Activated CD4-positive, alpha-beta T cell treated with anti-CD3 and anti-CD28 coated beads, Interleukin-2, amount 50 U/mL, for 4 hours (primary cell): ENCODE results near the gene CT55.
"Not testable (repeated sequence)": the region's sequence is repeated elsewhere in the genome, so short reads cannot be mapped to it uniquely, and the experiment has no call there.

ENCODE experiments used
- DNase-seq, 2 experiments: peaks; one replicate each; pipeline ENCODE4 v3.0.0-alpha.2; 2020

Gene CT55, protein sequence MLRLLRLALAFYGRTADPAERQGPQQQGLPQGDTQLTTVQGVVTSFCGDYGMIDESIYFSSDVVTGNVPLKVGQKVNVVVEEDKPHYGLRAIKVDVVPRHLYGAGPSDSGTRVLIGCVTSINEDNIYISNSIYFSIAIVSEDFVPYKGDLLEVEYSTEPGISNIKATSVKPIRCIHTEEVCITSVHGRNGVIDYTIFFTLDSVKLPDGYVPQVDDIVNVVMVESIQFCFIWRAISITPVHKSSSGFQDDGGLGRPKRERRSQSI

DNA sequence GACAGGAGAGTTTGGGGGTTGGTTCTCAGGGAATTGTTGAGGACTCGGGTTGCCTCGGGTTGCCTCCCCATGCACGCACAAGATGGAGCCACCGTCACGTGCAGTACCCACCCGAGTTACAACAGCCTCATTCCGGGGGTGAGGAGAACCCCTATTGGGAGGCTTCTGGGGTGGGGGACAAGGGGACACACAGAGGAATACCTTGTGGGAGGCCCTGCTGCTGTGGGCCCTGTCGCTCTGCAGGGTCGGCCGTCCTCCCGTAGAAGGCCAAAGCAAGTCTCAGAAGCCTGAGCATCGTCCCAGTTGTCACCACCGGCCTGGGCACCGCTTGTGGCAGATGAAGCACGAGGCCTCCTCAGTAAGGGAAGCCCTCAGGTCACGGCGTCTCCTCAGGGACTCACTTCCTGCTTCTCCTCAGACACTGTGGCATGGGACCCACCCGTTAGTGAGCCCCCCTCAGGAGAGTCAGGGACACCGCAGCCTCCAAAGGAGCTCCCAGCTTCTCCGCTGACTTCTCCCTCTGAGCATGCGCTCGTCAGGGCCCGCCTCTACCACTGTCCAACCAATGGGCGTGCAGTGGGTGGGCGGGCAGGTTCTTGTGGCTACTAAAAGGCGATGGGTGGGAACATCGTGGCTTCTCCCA is at the start of gene CT55:
Gene CT55, minus strand, starts transcription at position 522 of the 643 bp plus-strand sequence. Its CDS starts 227 bp downstream, at position 295.
- DNase-seq = no peak

DNA sequence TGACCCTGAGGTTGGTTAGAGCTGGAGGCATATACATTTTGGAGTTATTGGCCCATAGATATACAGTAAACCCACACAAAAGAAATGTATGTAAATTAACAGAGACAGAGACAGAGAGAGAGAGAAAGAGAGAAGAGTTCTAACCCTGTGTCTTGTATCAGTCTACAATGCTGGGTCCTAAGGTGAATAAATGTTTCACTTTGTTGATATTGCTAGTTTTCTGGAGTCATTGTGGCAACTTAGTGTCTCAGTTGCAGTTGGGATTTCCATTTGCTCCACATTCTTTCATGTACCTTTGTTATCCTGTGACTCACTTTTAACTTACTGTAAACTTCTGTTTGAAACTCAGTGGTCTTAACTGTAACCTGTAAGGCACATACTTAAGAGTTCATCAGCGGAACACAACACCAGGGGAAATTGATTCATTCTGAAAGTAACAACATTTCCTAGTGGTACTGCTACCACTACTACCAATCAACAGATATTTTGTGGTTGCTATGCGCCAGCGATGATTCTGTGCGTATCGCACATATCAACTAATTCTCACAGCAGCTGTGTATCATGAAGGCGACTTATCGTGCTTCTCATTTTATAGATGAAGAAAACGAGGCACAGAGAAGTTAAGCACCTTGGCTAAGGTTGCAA is 42.1 kb upstream of the CT55 start:
- peak in 1 of 2 experiments; percentile 4 for DNase-seq

DNA sequence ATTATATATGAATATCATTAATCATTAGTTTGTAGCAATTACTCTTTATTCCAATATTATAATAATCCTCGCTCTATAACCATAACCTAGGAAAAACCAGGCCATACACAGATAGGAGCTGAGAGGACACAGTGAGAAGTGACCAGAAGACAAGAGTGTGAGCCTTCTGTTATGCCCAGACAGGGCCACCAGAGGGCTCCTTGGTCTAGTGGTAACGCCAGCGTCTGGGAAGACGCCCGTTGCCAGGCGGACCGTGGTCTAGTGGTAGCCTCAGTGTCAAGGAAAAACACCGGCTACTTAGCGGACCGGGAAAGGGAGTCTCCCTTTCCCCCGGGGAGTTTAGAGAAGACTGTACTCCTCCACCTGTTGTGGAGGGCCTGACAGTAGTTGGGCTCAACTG is 35.2 kb upstream of the CT55 start:
- peak in 1 of 2 experiments; percentile 5 for DNase-seq

DNA sequence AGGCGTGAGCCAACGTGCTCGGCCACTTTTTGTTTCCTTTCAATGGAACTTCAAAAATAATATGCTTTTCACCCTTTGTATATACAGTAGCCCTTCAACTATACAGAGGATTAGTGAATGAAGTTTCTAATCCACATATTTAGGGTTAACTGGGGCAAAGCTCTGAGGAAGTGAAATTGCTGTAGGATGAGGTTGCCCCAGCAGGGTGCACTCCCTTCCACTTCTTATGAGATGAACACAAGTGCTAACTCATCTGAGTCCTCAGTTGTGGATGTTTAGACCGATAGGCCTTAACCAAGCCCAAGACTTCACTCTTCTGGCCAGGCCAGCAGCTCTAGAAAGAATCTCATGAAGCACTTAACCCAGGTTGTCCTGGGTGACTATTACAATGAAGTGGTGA is 29.1 kb upstream of the CT55 start:
- DNase-seq = no peak

DNA sequence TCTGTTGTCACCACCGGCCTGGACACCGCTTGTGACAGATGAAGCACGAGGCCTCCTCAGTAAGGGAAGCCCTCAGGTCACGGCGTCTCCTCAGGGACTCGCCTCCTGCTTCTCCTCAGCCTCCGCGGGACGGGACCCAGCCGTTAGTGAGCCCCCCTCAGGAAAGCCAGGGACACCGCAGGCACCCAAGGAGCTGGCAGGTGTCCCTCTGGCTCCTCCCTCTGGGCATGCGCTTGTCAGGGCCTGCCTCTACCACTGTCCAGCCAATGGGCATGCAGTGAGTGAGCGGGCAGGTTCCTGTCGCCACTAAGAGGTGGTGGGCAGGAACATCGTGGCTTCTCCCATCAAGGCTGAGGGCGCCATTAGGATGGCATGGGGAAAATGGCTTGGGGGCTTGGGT is 23.5 kb upstream of the CT55 start:
- no peak for DNase-seq

DNA sequence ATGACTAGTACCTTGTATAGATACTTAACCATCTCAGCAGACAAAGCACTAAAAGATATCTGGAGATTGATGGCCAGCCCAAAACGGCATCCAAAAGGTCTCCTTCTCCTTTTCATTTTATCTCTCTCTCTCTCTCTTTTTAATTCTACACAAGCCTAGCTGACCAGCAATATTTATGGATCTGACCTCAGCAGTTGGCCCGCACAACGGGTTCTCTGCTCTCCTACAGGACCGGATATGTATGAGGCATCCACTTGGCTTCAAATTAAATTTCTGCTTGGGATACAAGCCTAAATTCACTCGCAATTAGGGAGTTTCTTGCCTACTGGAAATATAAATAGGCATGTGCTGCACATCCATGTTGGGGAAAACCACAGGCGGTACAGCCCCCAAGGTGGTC is 22.5 kb upstream of the CT55 start:
- no peak for DNase-seq

DNA sequence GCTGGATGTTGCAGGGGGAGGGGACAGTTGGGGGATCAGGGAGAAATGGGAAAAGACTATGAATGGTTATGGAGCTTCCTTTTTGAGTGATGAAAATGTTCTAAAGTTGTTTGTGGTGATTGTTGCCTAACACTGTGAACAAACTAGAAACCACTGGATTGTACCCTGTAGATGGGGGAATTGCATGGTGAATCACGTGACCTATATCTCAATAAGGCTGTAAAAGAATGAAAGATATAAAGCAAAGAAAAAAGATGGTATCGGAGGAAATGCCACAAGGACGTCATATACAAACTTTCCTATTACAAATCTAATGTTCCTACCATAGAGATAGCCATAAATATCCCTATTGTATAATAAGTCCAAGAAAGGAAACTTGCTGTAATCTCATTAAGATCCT is 20.6 kb upstream of the CT55 start:
- no peak for DNase-seq

DNA sequence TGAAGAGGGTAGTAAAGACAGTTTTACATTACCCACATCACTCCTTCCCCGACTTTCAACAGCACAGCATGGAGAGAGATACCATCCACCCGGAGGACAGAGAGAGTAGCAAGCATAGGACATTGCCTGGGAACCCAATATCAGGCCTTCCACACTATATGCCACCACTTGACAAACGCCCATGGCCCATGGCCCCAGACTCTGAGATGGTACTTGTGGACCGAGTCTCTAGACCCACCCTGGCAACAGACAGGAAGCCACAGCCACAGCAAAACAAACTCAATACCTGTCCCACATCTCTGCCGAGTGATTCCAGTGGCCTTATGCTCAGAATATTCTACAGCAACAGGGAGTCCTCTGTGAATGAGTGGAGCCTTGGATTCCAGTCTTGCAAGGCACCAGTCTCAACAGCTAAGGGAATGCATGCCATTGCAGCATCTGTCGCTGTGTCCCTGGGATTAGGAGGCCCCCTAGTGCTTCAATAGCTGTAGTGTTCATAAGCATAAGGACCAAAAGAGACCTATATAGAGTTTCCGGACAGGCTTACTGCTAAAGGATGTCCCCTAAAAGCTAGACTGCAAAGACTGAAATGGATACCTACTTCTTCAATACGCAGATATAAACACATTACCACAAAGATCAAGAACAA is 14.7 kb upstream of the CT55 start:
- DNase-seq = peak; percentile 21 to 25

DNA sequence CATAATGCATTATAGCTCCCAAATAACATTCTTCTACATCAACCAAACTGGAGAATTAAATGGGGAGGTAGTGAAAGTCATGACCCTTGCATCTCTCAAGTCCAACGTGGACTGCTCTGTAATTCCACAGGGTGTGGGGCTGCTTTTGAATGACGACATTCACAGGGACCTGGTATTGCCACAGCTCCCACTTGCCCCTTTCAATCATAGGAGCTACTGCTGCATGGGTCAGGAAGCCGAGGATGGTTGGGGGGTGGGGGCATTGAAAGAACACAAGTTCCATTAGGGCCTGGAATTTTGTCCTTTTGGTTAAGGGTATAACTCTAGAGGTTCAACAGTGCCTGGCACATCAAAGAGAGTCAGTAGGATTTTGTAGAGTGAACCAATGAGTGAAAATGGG is 7.4 kb upstream of the CT55 start:
- no peak for DNase-seq

DNA sequence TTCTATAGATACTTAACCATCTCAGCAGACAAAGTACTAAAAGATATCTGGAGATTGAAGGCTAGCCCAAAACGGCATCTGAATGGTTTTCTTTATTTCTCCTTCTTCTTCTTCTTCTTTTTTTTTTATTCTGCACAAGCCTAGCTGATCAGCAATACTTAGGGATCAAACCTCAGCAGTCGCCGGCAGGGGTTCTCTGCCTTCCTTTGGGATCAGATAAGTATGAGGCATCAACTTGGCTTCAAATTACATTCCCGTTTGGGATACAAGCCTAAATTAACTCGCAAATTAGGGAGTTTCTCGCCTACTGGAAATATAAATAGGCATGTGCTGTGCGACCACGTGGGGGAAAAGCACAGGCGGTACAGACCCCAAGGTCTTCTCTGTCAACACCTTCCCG is 730 bp downstream of the CT55 start:
- DNase-seq = no peak

DNA sequence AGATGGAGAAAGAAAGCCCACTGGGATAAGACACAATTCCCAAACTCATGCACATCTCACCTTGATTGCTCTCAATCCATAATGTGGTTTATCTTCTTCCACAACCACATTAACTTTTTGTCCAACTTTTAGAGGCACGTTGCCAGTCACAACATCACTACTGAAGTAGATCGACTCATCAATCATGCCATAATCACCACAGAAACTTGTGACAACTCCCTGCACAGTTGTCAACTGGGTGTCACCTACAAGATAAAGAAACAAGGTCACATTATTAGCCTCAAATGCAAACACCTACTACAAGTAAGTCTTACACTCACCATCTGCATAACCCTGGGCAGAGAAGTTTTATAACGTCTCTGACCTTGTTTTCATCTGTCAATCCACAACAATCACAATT is 1.7 kb downstream of the CT55 start:
- not testable (repeated sequence) for DNase-seq

DNA sequence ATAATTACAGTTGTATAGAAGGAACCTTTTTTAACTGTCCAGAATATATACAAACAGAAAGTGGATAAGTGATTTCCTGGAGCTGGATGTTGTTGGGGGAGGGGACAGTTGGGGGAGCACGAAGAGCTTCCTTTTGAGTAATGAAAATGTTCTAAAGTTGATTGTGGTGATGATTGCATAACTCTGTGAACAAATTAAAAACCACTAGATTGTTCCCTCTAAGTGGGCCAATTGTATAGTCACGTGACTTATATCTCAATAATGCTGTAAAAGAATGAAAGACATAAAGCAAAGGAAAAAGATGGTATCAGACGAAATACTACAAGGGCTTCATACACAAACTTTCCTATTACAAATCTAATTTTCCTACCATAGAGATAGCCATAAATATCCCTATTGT is 2.7 kb downstream of the CT55 start:
- no peak for DNase-seq

DNA sequence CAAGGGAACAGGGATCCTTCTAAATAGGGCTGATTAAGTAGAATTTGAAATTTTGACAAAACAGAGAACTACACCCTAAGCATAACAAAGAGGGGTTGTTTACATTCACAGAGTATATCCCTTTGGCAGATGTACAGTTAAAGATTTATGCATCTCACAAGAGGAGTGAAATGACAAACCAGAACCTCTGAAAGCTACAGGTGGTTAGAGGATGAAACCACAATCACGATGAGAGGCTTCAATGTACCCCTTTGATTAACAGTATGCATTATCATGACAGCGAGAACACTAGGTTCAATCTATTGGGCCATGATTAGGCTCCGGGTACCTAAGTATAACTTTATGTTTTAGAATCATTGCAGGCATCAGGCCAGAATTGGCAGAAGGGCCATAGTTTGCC is 16.5 kb downstream of the CT55 start:
- DNase-seq = not testable (repeated sequence)

DNA sequence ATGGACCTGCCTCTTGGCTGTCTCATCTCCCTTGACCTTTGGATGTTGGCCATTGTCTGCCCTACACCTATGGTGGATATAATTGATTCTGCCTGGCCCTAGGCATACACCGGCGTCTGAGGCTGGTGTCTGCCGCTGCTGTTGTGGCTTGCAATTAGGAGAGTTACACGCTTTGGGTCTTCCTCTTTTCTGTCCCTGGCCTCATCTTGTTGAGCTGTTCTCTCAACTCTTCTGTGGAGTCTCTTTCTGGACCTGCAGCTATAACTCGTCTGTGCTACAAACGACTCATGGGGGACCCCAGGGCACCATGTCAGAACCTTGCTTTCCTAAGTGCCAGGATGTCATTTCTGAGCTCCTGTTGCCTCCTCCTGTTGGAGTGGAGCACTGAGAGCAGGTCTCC is 45.1 kb downstream of the CT55 start:
- DNase-seq = not testable (repeated sequence)

DNA sequence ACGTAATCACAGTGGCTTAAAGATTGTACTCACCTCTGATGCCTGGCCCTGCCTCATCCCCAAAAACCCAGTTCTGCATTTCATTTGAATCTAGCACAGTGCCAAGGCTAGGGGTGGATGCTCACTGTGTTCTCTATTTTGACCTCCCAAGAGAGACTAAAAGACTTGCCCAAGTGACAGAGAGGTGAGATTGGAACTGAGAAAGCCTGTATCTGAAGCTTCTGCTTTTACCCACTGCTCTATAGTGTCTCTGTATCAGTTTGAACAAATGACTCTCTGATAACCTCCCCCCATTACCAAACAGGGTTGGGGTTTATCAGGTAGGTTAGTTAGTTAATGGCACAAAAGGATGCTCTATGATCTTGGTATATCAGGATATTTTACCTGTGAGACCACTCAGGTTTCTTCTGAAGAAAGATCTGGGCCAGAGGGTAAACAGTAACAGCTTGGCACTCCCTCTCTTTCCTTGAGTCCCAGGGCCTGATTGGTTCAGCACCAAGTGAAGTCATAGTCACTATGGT is 51.1 kb downstream of the CT55 start, which contains the start of gene ETDB:
Gene ETDB, minus strand, starts transcription at position 471 of the 521 bp plus-strand sequence. CDS start 1,265 bp downstream, outside the sequence.
- DNase-seq = not testable (repeated sequence)

DNA sequence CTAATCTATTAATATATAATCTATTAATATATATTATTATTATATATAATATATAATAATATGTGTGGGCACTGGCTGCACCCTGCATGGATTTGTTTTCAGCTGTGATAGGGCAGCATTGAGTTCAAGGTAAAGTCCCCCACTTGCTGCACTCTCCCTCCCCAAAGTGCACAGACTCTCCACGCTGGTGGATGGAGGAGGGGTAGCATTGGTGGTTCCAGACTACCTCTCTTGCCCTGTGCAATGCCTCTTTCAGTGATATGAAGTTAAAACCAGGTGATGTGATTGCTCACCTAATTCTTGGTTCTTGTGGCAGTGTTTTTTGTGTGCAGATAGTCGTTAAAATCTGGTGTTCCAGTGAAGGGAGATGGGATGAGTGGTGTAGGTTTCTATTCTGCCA is 55.1 kb downstream of the CT55 start:
- not testable (repeated sequence) for DNase-seq

DNA sequence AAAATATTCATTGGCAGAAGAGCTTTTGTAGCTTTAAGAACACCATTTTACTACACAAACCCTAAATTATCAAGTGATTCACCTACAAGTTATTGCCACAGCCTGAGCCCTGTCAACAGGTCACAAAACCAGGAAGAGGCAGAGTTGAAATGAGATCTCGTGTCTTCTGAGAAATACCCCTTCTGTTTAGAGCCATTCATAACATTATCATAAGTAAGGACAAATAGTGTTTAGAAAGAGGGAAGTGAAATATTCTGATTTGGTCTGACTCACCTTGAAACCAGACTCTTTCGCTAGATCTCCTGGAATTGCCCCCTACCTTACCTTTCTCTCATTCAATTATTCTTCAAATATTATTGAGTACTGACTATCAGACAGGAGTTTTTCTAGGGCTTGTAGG is 56.8 kb downstream of the CT55 start:
- no peak for DNase-seq

DNA sequence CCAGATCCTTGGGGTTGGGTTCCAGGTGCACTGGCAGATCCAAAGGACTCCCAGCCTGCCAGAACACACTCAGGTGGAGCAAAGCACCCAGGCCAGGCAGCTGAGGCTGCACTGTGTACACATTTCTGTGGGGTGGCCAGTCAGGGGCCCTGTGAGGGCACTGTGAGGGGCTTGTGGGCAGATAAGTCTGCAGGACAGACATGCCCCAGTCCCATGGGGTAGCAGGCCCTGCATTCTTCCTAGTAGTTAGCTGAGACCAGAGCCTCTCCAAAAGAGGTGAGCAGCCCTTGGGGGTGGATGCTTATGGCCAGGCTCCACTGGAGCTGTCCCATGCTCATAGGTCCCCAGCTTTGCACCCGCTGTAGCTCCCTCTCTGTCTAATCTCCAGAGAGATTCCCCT is 58.5 kb downstream of the CT55 start:
- no peak for DNase-seq

DNA sequence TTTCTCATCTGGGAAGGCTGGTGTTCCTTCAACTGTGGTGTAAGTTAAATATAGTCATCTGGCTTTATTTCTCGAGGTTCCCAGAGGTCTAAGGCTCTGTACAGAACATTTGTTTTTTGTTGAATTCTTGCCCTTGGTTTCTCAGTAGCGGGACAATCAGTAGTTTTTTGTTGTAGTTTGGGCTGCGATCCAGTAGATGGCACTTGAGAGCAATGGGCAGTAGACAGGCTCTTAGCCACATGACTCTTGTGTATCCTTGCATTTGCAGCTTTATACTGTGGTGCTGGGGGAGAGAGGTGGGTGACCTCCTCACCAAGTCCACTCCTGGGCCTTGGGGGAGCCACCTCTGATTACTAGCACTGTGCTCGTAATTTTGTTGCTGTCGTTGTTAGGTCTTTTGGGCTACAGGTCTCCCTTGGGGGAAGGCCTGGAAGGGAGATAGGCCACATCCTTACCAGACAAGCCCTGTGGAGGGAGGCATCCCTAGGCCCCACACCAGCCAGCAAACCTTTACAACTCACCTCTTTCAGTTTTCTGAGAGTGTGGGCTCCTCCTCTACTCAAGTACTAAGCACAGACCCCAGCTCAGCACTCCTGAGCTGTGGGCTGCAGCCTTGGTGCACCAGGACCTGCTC is 59.0 kb downstream of the CT55 start:
- DNase-seq = peak; percentile 12 to 17

DNA sequence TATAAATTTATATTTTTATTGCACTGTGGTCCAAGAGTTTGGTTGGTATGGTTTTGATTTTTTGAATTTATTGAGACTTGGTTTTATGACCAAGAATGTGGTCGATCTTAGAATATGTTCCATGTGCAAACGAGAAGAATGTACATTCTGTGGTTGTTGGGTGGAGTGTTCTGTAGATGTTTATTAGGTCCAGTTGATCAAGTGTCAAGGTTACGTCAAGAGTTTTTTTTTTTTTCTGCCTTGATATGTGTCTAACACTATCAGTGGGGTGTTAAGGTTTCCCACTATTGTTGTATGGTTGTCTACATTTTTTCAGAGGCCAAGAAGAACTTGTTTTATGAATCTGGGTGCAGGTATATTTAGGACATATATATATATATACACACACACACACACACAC is 61.6 kb downstream of the CT55 start:
- DNase-seq = no peak
